Measurements from ENCODE around the gene CLEC18B.
"Not testable (repeated sequence)": the region's sequence is repeated elsewhere in the genome, so short reads cannot be mapped to it uniquely, and the experiment has no call there.

CLEC18B gene

DNA sequence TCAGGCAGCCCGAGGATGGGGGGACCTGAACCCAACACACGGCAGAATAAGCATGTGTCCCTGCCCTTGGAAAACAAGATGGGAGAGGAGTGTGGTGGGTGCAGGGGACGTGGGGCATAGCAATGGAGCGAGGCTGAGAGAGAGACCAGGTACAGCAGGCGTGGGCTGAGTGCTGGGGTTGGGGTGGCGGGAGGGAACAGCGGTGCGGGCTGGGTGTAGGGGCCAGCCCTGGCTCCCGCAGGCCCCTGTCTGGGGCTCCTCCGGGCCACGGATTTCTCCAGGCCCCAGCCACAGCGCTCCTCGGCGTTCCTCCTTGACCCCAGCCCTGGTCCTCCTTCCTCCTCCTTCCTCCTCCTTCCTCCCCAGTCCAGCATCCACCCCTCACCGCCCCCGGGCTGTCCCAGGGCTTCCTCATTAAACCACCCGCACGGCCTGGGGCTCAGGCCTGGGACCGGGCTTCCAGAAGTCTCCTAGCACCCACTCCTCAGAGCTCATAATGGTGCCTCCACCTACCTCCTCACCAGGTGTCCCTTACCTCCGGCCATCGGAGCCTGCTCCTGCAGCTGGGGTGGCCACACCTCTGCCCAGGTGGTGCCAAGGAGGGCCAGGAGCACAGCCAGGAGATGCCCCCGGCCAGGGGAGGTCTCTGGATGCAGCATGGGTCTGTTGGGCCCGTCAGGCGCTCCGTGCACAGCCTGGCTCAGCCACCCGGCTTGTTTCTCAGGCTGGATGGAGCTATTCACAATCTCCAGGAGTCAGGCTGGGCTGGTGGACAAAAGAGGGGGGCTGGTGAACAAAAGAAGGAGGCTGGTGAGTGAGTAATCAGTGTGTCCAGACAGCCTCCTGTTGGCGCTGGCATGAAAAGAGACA lies at the start of gene CLEC18B:
TSS of gene CLEC18B (minus strand) at position 867 of the 870 bp plus-strand sequence. CDS start at position 659, 208 bp downstream.
- DNase-seq: not testable (repeated sequence)

DNA sequence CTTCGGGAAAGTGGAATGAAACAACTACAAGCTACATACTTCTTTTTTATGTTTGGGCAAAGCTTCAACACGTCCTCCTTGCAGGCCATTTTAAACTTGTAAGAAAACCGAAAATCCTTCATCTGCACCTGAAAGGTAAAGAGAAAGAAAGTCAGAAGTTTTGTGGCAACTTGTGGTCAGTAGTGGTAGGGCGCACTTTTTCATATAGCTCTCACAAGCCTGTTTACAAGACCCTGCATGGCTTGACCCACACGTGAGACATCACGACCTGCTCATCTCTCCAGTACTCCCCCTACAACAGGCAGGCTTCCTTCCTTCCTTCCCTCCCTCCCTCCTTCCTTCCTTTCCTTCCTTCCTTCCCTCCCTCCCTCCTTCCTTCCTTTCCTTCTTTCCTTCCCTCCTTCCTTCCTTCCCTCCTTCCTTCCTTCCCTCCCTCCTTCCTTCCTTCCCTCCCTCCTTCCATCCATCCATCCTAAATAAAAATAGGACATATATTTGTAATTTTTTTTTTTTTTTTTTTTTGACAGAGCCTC lies 48.7 kb upstream of the CLEC18B start:
- DNase-seq: no peak

DNA sequence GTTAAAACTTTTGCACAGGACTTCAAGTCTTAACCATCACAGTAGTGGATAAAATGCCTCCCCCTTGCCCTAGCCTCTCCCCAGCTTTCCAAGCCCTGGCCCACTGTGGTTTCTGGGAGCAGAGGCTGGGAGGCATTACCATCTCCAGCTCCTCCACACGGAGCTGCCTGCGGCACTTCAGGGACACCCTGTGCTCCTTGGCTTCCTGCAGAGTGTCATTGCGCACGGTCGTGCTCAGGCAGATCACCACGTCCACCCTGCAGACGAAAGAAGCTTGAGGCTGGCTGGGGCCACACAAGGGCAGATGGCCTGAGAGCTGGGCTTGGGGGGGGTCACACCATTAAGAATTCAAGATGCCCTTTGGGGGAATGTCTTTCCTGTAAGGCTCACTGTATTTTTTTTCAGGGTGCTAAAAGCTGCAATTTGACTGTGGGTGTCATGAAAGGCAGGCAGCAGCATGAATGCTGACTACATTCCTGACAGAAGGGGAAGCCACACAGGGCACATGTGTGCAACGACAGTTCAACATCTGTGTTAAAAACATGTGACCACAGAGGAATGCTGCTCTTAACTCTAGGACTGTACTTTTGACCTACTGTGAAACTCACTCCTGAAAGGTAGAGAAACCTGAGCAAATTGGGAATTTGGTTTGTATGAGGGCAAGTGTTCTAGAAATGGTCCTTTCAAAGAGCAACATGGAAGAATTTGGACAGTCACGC lies 47.7 kb upstream of the CLEC18B start:
- no peak for DNase-seq

DNA sequence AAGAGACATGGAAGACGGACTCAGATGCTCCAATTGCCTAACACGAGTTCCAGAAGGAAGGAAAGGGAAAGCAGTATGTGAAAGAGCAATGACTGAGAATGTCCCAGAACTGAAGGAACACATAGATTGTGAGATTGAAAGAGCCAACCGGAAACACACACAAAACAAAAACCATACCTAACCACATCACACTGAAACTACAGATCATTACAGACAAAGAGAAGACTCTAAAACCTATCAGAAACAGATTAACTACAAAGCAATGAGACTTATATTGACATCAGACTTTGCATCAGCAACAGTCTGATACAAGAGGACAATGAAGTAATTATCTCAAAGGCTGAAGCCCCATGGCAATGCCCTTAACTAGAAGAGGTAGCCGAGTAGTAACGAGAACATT lies 45.6 kb upstream of the CLEC18B start:
- DNase-seq: no peak

DNA sequence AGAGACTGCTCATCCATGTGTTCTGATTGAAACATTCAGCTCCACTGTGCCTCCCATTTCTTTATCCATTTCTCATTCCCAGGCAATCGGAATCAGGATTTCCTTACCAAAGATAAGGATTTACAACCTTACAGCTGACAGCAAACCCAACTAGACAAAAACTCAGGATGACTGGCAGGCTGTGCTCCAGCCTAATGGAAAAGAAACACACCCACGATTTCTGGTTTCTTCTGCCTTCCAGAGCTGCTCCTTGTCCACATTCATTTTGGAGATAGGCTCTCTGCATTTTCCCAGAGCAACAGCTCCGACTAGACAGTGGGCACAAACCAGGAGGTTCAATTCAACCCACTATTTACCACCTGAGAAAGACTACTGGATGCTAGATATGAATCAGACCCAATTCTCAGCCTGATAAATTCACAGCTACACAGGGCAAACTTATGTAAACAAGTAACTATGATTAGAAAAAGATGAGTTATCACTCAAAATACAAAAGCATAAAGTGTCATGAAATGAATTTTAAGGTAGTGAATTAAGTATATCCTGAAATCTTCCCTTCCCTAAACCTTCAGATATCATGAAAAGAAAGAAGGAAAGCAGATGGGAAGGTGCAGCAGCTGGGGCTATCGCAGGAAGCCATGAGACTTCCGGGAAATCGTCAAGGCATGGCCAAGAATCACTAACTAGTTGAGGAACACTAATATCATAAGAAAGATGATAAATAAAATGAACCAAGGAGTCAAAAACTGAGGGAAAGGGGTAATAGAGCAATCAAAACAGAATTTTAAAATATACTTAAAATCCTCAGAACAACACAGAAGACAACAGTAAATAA lies 44.8 kb upstream of the CLEC18B start:
- DNase-seq: no peak

DNA sequence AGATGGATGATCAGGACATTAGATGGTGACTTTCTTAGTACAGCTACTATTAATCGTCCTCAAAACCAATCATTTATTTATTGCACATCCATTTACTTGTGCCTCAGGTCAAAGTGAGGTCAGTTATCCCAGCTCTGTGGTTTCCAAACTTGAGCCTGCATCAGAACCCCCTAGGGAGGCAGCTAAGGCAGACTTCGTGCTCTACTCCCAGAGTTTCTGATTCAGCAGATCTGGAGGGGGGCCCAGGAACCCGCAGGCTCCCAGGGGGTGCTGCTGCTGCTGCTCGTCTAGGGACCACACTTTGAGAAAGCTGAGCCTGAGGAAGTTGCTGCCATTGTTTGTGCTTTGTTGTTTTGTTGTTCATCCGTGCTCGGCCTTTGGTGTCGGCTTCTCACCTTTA lies 44.0 kb upstream of the CLEC18B start:
- DNase-seq: no peak

DNA sequence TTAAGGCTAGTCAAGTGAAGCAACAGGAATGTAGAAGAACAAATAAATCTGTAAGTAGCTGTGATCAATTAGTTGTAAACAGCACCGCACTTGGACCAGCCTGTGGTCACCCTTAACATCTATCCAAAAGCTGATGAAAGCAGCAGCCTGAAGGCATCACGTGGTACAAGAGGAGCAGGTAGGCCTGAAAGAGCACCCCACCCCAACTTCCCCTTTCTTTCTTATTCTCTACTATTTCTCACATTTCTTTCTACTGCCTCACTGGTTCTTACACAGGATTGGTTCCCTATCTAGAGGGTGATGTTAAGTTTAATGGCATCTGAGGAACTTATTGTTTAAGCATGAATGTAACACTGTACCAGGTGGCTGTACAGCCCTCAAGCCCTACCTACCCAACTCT lies 42.6 kb upstream of the CLEC18B start:
- DNase-seq: no peak

DNA sequence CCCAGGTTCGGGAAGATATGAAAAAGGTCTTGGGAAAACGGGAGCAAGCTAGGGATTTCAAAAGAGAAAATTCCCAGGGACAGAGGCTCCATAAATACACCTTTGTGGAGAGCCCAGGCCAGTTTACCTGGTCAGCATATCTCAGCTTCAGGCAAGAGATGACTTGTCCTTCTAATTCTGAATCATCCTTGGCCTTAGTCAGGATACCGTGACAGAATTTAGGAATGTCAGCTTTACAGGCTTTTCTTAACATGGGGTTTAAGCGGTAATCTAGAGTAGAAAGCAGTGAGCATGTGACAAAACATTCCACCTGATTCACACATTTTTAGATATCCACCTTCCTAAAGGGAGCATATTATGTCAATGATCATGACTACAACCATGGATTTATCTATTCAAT lies 41.1 kb upstream of the CLEC18B start:
- DNase-seq: no peak

DNA sequence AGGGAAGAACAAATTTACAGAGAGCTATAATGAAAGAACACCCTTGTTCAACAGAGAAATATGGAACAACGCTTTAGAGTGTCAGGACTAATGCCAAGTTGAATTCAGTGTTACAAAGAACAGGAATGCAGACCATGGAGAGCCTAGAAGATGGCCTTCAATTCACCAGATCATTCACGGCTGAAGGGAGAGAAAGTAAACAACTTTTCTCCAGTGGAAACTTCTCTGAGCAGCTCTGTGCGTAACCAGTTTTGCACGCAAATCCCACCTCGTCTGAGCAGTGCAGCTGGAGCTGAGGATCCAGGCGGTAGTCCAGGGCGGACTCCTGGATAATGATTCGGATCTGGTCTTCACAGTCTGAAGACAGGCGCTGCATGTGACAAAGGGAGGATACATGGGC lies 40.5 kb upstream of the CLEC18B start:
- DNase-seq: no peak

DNA sequence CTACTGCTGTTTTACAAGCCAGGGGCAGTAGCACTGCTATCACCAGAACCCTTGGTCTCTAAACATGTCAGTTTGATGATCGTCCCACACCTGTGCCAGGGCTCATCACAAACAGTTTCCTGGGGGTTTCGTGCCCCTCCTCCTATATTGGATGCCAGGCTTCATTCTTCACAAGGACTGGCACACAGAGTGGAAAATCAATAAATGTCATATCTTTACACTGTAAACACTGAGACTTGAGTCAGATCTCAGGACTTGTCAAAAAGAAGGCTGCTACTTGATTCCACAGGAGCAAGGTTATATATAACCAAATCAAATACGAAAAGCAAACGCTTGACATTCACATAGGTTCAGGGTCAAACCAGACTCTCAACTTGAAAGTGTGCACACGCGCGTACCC lies 39.3 kb upstream of the CLEC18B start:
- DNase-seq: no peak

DNA sequence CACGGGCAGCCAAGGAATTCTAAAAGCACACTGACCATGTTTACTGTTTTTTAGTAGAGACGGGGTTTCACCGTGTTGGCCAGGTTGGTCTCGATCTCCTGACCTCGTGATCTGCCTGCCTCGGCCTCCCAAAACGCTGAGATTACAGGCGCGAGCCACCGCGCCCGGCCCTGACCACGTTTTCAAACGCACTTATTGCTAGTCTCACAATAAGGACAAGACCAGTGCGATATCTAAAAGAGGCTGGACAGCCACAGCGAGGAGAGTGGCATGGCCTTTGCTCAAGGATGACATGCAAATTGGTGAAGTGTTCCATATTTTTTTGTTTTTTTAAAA lies 35.0 kb upstream of the CLEC18B start:
- no peak for DNase-seq

DNA sequence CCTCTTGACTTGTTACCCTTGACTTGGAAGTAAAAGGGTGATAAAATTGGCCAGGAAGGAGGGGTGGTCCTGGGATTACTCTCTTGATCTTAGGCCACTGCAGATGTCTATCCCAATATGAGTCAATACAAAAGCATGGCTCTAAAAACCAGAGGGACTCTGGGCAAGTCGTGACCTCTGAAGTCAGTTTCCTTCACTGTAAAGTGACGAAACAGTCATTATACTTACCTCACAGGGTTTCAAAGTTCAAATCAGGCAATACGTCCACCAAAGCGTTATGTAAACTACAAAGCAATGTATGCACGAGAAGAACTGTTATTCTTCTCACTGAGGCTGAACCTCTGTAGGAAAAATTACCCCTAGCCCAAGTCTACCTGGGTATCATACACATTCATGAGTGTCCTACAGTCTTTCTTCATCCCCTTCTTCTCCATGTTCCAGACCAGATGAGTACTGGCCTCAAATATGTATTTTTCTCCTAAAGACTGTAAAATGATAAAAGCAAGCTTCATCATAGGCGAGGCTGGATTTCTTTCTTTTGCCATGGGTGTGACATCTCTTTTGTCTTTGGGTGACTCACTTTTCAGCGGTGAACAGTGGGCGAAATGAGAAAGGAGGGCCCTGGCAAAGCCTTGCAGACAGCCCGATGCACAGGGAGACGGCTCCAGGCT lies 34.5 kb upstream of the CLEC18B start:
- no peak for DNase-seq

DNA sequence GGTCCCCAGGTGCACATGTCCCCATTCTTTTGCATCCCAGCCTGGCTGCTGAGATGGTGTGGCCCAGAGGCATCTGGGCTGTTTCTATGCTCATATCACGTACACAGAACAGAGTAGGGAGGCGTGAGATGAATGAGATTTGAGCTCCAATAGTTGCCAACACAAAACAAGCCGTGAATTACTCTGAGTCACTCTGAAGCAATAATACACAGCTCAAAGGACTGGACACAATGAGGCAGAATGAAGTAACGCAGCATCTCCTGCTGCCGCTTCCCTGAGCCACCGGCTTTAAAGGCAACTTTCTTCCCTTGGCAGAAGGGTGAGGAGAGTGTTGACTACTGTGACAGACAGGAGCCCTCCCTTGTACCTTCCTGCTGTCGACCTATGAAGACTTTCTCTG lies 33.9 kb upstream of the CLEC18B start:
- DNase-seq: no peak

DNA sequence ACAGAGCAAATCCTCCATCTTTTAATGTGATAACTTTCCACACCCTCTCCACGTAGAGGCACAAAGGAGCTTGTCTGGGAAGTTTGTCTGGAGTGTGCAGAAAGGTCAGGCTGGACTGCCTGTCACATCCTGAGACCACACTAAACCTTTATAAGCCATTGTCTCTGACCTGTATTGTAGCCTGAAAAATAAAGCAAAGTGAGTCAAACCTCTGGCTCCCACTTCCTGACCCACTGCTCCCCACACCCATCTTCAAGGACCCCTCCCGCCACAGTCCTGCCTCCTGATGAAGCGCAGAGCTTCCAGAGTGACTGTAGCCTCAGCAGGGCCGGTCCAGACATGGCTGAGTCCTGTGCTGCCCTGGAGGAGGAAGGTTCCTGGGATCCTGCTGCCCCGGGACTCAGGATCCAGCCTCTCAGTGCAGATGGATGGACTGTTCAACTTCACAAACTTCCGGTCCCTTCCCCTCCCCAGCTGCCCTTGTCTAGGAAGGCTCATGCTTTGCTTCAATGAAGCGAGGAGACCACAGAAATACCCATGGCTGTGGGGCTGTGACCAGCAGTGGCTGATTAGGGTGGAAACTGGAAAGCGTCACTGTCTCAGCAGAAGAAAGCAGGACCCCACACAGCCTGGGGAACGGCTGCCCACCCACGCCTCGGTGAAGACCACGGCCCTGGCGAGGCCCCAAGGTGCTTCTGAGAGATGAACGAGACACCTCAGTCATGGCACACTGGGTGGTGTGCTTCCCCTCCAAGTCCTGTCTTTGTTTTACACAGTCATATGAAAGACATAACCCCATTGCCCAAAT lies 30.9 kb upstream of the CLEC18B start:
- DNase-seq: no peak

DNA sequence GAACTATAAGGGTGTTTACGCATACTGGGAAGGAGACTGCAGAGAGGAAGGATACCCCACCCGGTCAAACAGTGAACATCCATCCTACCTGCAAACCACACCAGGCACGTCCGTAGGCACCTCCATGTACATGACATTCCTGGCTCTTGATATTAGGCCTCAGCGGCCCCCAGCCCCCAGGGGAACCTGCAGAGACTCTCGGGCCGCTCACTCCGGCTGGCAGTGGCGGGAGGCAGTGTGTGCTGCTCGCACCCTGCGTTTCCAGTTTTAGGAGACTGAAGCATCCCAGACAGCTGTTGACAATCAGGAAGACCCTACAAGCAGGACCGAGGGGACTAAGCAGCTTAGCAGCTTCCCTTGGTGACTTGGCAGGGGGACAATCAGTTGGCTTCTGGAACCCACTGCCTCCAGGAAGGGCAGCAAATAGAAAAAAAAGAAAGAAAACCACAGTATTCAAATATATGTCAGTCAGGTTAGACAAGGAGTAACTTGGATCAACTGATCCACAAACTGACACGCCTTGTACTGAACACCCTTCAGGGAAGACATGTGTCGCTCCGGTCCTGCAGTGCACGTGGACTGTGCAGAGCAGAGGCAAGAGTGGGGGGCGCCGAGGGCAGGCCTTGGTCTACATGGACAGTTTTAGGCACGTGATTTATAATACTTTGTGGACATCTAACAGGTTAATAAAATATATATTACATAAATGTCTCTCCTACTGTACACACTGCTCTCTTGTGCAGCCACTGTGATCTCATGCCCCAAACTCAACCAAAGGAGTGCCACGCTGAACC lies 29.9 kb upstream of the CLEC18B start:
- DNase-seq: no peak

DNA sequence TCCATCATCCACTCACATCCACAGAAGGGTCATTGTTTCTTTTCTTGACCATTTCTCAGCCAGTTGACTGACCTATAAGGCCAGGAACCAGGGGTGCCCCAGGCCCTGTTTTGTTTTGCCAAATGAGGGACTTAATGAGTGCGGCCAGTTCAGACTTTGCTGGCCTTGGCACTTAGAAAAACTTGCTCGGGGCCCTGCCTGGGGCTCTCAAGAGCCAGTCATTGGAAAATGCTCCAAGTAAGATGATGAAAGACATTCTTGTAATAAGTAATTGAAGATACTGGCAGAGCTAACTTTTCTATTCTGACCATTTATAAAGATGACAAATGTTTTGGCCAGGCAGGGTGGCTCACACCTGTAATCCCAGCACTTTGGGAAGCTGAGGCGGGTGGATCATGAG lies 29.0 kb upstream of the CLEC18B start:
- no peak for DNase-seq

DNA sequence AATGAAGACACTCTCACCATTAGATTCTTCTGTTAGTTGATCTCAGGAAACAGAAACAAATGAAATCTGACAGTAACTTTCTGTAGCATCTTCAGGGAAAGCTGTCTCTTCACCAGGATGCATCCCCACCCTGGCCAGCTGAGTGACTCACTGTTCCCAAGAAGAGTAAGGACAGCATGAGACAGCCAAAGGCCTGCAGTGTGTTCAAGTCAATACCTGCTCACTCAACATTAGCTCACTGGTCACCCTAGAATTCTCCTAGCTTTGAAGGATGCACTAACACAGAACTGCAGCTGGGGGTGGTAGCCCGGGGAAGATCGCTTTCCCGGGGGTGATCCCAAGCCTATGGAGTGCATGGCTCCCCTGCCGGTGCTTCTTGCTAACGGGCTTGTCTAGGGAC lies 28.2 kb upstream of the CLEC18B start:
- no peak for DNase-seq

DNA sequence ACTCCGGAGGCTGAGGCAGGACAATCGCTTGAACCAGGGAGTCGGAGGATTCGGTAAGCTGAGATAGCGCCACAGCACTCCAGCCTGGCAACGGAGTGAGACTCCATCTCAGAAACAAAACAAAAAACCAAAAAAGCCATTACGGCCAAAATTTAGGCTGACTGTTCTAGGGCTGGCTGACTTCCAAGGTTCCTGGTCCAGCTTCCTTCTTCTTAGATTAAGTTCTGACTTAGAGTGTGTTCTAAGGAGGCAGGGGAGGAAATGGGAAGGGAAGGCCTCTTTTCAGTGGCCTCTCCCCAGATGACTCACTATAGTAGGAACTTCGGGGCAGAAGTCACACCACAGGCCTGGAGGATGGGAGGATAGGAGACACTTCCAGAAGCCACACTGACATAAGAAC lies 27.7 kb upstream of the CLEC18B start:
- no peak for DNase-seq

DNA sequence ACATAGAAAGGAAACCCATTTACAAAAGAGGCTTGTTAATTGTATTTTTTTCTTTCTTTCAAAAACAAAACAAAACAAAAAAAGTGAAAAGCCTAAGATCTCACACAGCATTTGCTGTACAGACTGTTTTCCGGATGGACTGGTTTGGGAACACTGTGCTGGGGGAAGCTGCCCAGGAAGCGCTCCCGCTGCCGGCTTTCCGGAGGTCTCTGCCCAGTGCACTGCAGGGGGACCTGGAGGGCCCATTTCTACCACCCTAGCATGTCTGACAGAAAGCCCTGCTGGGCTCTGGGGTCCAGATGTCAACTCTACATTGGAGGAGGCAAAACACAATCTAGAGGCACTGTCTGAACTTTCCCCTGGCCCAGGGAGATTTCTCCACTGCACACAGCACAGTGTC lies 26.3 kb upstream of the CLEC18B start:
- DNase-seq: no peak

DNA sequence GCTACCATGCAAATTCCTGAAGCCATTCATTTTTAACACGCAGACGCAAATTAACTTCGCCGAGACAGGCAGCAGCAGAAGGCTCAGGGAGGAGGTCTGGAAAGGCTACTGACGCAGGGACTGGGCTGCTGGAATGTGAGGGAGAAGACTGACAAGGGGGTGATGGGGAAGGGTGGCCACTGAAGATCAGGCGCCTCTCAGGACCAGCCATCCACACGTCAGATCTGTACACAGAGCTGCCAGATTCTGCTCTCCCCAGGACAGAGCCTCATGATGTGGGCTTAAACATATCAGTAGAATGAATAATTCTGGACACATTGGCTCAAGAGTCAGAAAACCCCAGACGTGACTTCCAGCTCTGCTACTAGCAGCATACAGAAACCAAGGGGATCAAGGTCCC lies 25.6 kb upstream of the CLEC18B start:
- no peak for DNase-seq

All from activated CD4-positive, CD25-positive, alpha-beta regulatory T cell treated with anti-CD3 and anti-CD28 coated beads, Interleukin-2, amount 50 U/mL, for 72 hours (primary cell).